Activated T-helper 9 cell treated with anti-CD3 and anti-CD28 coated beads, Interleukin-2, amount 50 U/mL, for 16 hours (primary cell): Measurements from ENCODE around the gene WHAMM.
"Not testable (repeated sequence)": the region's sequence is repeated elsewhere in the genome, so short reads cannot be mapped to it uniquely, and the experiment has no call there.

ENCODE experiments used
- DNase-seq: peaks from one replicate; pipeline ENCODE4 v3.0.0-alpha.2; 2020; ENCODE audit warnings: low read depth

Gene WHAMM

DNA sequence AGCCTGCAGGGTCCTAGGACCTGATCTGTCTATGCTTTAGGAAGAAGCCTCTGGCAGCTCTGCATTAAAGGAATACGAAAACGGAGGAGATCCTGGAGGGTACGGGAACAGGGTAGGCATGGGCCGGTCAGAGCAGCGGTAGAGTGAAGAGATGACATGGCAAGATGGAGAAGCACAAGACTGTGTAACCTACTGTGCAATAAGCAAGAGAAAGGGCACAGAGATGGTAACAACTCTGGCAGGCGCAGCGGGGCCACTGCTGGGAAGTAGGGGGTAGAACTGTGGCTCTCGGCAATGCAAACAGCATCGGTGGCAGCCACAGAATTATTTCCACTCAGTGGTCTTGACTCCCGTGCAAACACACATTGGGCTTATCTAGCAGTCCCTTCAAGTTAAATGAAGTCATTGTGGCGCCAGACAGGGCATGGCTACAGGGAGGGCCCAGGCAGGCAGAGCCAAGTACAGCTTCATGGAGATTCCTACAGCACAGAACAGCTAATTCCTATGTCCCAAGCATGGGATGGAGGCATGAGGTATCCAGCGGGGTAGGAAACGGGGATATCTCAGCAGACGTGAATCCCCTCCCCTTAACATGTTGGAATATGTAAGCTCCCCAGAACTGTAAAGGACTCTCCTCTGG is 28.8 kb downstream of the WHAMM start:
- no peak for DNase-seq

DNA sequence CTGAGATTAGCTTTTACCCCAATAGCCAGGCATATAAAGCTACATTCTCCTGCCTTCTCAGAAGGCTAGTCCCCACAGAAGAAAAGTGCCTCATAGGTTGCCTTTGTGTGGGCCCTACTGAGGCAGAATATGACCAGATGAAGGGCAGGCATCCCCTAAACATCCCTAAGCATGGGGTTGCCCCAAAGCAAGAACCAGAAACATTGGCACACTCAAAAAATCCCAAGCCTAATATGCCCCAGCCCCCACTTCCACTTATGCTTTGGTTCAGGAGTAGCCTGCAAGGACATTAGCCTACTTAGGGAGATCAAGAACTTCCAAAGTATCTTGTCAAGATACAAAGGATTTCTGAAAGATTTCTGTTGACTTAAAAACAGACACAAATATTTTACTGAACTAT is 29.7 kb downstream of the WHAMM start:
- DNase-seq: no peak

GRCh38 chr15:82840166-82840565 is 30.7 kb downstream of the WHAMM start:
- DNase-seq: no peak

DNA sequence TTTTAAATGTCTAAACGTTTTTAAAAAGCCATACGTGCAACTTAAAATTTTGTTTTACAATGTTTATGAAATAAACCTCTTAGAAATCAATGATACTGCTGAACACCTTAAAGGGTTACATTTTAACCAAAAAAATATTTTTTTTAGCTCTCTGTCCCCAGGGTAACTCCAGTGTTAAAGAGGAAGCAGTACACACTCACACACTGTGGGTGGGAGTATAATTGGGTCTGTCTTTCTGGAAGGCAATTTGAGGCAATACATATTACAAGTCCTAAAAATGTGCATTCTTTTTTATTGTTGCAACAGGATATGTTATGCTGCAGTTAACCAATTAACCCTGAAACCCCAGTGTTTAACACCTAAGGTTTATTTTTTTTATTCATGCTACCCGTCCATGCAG is 34.1 kb downstream of the WHAMM start:
- no peak for DNase-seq

DNA sequence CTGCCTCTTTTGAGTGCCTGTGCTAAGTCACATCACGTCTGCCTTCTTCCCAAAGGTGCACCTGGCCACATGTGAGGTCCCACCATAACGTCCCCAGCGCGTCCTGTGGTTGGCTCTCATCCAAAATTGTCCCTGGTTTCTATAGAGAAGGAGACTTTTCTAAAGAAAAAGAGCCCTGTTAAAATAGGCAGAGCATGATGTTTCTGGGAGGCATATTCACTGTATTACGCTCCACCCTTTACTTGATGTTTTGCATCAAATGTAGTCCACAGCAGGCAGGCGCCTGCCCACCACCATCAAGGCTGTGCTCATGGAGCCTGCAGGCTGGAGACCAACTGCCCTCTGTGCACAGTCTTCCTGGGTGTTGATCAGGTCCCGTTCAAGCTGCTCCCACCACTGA is 36.3 kb downstream of the WHAMM start:
- DNase-seq: no peak

DNA sequence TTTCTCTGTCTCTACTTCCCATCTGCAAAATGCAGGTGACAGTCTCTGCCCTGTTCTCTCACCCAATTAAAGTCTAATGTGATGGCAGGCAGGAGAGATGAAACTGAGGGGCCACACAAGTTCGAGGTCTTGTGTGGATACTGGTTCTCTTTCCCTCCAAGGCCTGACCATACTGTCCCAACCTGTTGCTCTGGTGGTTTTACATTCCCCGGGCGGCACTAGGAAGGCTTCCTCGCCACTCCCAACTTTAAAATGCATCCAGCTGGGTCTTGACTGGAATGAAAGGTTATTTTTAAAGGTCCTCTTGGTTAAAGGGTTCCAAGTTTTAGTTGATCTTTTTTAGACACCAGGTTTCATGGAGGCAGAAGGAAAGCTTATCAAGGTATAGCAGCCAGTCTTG is 37.2 kb downstream of the WHAMM start:
- no peak for DNase-seq

- DNase-seq: no peak
Observed at GRCh38 chr15:82847703-82848102, 38.3 kb downstream of the WHAMM start.

DNA sequence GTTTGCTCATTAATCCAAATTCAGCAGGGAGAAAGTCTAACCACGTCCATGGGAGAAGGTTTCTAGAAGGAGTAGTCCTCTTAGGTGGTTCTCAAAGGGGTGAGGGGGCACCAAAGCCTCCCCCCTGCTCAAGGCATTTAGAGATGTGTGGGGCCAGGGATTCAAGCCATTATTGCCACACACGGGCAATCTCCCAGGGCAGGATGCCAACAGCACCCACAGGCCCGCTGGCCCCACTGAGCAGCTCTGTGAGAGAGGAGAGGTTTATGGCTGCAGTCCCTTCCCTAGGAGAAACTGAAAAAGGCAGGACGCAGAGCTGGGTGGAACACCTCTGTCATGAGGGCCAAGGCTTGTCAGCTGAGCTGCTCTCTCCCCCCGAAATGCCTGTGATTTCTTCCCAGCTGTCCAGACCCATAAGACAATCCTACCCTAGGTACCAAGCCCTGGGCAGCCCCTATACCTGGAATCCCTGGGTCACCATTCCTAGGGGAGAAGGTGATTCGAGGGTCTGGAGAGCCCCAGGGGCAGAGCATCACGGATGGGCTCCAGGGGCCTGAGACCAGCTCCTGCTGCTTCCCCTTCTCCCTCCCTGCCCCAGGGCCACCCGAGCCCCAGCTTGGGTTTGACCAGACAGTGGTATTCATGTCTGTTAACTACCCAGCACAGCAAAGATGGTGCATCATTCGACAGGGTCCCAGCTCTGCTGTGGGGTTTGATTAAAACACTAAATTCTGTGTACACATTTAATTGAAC is 39.0 kb downstream of the WHAMM start:
- no peak for DNase-seq

- DNase-seq: no peak
Observed at GRCh38 chr15:82849556-82850512, 40.4 kb downstream of the WHAMM start.

DNA sequence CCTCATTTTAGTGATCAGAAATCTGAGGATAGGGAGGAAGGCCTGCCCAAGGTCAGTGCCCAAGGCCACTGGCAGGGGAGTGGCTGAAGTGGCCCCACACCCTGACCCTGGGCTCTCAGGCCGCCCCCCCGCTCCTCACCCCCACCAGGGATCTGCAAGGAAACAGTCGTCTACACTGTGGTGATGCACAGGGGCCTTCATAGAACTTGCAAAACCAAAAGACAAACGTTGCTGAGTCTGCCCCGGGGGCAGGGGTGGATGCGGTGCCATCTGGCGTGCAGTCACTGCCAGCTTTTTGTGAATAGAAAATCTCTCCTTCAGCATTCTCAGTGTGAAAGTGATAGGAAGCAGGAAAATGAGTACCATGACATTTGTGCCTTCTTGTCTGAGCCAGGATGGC is 41.3 kb downstream of the WHAMM start:
- DNase-seq: no peak

DNA sequence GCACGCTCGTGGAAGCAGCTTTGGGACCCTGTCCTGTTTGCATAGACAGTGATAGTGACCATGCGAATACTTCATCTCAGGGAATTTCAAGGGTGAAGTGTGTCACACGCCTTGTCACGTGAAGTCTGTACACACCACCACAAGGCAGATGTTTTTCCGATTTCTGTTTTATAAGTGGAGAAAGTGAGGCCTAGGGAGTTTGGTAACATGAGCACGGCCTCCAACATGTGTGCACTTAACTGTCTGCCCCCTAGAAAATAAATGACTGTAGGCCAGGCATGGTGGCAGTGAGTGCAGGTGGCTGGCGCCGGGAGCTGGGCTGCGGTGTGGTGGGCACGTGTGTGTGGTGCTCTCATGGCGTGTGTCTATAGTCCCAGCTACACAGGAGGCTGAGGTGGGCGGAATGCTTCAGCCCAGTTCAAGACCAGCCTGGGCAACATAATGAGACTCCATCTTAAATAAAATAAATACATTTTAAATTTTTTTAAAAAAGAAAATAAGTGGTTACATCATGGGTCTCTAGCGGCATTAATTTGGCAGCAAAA is 42.0 kb downstream of the WHAMM start:
- no peak for DNase-seq

DNA sequence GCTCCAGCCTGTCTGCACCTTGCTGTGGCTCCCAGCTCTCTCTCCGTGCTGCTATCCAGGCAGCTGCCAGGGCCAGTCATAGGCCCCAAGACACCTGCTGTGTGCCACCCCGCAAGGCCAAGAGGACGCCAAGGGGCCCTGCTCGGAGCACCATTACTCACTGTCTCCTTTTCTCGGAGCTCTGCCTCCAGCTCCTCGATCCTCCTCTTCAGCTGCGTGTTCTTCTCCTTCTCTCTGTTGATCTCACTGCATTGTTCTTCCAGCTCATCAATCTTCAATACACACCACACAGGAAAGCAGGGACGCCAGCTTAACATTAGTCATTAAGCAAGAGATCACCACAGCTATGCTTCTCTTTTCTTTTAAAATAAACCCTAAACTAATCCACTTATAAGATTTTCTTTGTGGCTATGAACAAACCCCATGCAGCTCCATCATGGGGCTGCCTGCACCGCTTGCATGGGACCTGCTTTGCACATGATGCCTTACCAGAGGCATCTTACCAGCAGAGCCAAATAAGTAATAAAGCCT is 42.6 kb downstream of the WHAMM start:
- no peak for DNase-seq

DNA sequence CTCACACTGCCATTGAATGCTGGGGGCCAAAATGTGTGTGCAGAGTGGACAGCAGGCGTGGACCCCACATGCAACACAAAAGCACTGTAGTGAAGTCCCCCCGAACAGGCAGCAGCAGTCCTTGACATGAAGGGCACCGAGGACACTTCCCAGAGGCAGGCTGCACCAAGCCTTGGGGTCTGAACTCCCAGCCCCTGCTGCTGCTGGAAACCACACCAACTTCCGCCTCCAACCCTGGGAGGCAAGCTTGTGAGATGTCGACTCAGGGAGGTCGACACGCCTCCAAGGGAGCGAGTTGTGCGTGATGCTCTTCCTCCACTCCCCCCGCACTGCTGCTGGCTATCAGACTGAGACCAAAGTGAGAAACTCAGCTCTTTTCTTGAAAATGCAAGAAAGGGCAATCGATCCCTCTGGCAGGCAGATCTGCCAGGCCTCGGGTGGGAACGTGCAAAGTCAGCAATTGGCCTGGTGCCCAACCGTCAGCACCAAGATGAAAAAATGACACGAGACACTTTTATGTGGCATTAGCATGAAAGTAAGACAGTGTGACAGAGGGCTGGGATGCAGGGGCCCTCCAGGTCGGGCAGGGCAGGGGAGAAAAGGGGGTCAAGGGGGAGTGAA is 43.6 kb downstream of the WHAMM start:
- DNase-seq: no peak

GRCh38 chr15:82854554-82854953 is 45.1 kb downstream of the WHAMM start:
- DNase-seq: no peak

GRCh38 chr15:82855286-82856100 is 46.1 kb downstream of the WHAMM start:
- DNase-seq: no peak

DNA sequence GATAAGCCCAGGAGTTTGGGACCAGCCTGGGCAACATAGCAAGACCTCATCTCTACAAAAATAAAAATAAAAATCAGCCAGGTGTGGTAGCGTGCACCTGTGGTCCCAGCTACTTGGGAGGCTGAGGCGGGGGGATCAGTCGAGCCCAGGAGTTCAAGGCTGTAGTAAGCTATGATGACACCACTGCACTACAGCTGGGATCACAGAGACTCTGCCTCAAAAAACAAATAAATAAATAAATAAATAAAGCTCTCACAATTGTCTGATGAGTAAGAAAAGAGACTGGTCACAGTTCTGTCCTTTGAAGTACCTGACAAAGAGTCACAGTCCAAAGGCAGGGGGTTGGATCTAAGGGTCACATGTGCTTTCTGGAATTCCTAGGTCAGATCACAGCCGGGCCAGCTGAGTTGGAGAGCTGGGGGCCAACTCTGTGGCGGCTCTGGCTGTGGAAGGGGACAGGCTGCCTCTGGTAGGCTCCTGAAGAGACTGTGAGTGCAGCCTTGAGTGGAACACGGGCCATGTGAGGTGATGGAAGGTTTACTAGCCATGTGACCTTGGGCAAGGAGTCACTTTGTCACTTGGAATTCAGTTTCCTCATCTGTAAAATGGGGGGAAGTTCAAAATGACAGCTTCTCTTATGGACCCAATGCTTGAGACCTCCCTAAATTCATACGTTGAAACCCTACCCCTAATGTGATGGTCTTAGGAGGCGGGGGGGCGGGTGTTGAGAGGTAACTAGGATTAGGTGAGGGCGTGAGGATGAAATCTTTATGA is 47.2 kb downstream of the WHAMM start:
- DNase-seq: no peak

GRCh38 chr15:82858932-82859331 is 49.5 kb downstream of the WHAMM start:
- no peak for DNase-seq

DNA sequence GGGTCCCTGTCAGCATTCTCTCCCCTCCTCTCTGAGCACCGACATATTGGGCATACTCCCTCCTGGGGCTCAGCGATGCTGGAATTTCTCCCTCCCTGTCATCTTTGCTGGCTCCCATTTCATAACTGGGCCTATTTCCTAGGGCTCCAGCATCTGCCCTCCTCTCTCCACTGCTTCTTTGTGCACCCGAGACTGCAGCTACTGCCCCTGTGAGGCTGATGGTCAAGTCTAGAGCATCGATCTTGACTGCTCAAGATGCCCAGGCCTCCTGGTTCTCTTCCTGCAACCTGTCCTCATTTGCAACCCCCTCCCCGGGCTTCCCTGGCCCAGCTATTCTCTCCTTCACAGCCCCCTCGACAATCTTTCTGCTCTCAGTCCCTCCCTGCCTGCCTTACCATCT is 53.5 kb downstream of the WHAMM start:
- no peak for DNase-seq

DNA sequence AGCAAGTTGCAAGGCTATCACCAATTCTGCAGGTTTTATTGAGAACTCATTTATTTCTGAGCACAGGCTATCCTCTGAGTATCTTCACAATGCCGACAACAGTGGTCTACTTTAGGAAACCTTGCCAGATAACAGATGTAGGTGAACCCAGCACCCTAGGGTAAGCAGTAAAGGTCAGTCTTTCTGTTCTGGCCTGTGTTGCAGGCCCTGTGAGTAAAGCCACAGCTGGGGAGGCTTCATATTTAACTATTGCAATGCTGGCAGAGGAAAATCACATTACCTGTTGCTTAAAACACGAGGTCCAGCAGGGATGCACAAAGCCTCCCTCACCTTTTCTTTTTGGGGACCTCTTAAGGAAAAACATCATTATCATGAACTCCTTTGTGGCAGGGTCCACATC is 55.5 kb downstream of the WHAMM start:
- no peak for DNase-seq

DNA sequence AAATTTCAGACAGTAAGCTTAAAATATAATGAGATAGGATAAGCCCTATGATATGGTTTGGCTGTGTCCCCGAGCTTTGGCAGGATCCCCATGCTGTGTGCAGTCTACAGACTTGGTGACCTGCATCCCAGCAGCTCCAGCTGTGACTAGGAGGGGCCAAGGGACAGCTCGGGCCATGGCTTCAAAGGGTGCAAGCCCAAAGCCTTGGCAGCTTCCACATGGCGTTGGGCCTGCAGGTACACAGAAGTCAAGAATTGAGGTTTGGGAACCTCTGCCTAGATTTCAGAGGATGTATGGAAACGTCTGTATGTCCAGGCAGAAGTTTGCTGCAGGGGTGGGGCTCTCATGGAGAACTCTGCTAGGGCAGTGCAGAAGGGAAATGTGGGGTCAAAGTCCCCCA is 56.2 kb downstream of the WHAMM start:
- DNase-seq: not testable (repeated sequence)
